GM19043 (cell line): Measurements from ENCODE around the gene HYCC2.
A peak's percentile ranks its signal among the peaks of the same experiment; 100 is the strongest.
"Not testable (repeated sequence)": the region's sequence is repeated elsewhere in the genome, so short reads cannot be mapped to it uniquely, and the experiment has no call there.

ENCODE experiments used
- ATAC-seq: cut with Tn5 transposase; IDR thresholded peaks from one replicate; pipeline ENCODE4 v1.9.1; 2021; ENCODE audit warnings: low read depth; ENCODE audit not compliant: unreplicated experiment

HYCC2 gene

GRCh38 chr2:201073071-201073470 lies 1.6 kb upstream of the HYCC2 start:
- ATAC-seq: no peak

GRCh38 chr2:201072201-201072530 lies 695 bp upstream of the HYCC2 start:
- no peak for ATAC-seq

DNA sequence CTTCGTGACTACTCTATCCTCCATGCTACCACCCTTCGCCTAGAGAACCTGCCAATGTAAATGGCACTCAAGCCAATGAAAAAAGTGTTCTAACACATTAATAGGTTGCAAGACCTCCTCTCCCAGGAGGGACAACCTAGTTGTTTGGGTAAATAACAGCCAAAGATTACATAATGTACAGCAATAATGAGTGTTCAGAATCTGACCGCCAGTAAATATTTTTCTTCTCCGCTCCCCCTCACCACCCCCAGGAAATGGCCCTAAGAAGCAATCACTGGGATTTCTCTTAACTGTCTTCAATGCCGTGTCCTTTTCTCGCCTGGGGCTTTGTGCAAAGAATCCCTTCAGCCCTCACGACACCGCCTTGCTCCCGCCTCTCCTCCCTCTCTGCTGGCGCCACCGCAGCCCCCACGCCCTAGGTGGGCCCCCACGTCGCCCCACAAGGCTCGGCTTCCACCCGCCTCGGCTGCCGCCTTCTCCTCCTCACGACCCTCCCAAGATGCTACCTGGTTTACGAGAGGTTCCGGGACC lies 458 bp downstream of the HYCC2 start:
- ATAC-seq: peak; percentile 13

- no peak for ATAC-seq
Measured at GRCh38 chr2:201064797-201065329, 6.6 kb downstream of the HYCC2 start.

- not testable (repeated sequence) for ATAC-seq
Measured at GRCh38 chr2:201063516-201063915, 8.0 kb downstream of the HYCC2 start.

DNA sequence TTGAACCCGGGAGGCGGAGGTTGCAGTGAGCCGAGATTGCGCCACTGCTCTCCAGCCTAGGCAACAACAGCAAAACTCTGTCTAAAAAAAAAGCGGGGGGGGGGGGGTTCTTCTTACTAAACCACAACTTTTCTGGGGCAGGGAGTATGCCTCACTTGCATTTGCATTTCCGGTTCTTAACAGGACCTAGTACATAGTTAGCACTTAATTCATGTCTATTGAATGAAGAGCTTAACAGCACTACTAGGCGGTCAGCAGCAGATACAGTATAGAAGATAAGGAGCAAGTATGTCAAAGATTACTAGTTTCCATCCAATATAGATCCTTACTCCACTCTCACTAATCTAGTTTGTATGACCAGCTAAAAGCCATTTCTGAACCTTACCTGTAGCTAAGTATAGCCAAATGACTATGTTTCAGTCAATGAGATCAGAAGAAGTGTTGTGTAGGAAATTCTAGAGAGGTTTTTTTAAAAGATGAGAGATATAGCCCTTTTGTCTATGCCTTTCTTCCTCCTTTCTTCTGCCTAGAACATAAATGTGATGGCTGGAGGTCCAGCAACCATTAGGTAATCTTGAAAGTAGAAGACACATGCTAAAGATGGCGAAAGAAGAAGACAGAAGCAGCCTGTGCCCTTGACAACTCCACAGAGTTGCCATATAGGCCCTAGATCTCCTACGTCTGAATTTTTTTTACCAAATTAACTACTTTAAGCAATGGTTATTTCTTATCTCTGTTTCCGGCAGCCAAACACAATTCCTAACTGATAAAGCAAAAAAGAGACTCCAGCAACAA lies 11.3 kb downstream of the HYCC2 start:
- ATAC-seq: no peak

GRCh38 chr2:201058914-201059313 lies 12.6 kb downstream of the HYCC2 start:
- ATAC-seq: no peak

DNA sequence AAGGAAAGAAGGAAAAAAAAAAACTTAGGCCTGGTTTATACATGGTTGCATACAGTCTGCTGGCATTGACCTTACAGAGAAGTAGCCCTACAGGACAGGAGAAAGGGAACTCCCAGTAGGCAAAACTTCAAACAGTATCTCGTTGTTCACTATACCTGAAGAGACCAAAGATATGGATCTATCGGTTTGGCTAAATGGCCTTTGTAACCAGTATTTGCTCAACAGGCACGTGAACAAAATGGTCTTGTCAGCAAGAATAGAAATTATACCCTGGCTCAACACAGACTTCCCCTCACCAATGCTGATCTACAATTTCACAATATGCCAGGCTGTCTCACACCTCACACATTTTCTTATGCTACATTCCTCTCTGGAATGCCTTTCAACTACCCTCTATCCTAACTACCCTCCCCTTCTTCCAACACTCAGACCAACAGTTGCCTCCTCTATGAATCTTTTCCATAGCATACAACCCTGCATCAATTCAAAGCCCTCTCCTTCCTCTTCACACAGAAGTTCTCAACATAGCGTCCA lies 13.7 kb downstream of the HYCC2 start:
- no peak for ATAC-seq

- no peak for ATAC-seq
Measured at GRCh38 chr2:201057087-201057521, 14.4 kb downstream of the HYCC2 start.

- ATAC-seq: no peak
Measured at GRCh38 chr2:201049455-201049854, 22.0 kb downstream of the HYCC2 start.

- no peak for ATAC-seq
Measured at GRCh38 chr2:201046881-201047280, 24.6 kb downstream of the HYCC2 start.

DNA sequence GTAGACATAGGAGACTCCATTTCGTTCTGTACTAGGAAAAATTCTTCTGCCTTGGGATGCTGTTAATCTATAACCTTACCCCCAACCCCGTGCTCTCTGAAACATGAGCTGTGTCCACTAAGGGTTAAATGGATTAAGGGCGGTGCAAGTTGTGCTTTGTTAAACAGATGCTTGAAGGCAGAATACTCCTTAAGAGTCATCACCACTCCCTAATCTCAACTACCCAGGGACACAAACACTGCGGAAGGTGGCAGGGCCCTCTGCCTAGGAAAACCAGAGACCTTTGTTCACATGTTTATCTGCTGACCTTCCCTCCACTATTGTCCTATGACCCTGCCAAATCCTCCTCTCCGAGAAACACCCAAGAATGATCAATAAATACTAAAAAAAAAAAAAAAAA lies 28.4 kb downstream of the HYCC2 start:
- ATAC-seq: not testable (repeated sequence)

GRCh38 chr2:201042451-201042850 lies 29.0 kb downstream of the HYCC2 start:
- not testable (repeated sequence) for ATAC-seq

- ATAC-seq: no peak
Measured at GRCh38 chr2:201040867-201041628, 30.4 kb downstream of the HYCC2 start.

GRCh38 chr2:201038855-201039254 lies 32.6 kb downstream of the HYCC2 start:
- no peak for ATAC-seq

DNA sequence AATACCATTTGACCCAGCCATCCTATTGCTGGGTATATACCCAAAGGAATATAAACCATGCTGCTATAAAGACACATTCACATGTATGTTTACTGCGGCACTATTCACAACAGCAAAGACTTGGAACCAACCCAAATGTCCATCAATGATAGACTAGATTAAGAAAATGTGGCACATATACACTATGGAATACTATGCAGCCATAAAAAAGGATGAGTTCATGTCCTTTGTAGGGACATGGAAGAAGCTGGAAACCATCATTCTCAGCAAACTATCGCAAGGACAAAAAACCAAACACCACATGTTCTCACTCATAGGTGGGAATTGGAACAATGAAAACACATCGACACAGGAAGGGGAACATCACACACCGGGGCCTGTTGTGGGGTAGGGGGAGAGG lies 33.1 kb downstream of the HYCC2 start:
- ATAC-seq: not testable (repeated sequence)

- not testable (repeated sequence) for ATAC-seq
Measured at GRCh38 chr2:201034355-201034754, 37.1 kb downstream of the HYCC2 start.

DNA sequence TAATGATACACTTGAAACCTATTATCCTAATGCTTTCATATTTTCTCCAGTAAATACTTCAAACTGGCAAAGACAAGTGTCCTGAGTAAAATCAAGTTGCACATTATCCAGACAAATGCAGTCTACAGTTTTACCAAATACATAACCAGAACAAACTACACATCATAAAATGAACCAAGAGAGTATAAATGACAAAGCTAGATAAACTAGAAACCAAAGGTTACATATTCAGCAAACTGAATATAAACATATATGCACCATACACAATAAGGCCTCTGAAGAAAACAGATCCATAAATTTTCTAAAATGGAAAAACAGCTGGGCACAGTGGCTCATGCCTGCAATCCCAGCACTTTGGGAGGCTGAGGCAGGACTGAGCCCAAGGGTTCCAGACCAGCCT lies 47.0 kb downstream of the HYCC2 start:
- ATAC-seq: no peak

DNA sequence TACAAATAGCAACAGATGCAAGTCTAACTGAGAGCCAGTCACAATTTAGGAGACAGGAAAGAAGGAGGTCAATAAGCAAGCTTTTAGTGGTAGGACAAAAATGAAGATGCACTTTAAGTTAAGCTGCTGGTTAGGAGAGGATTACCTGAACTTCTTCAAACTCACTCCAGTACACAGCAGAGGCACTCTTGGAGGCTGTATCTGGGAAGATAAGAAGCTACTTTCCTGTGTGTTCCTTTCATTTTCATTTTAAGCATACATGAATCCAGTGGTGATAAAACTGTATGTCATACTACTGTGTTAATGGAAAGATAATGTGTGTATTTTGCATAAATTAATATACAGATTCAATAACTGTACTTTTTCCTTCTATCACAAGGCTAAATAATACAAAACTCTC lies 49.6 kb downstream of the HYCC2 start:
- ATAC-seq: no peak
